ENCODE results near the gene VAPB.

Gene VAPB

GRCh38 chr20:58388882-58389323 is at the start of gene VAPB:
TSS of gene VAPB (plus strand) at chr20:58389229. CDS start at chr20:58389460, 231 bp downstream.
- Histone ChIP-seq H3K4me1 (ENCODE audit: low read length) (peaks cover 15% of the 10 kb centered on the region), H3K27ac (ENCODE audit: low read length) (peak within 1 kb of the TSS; percentile 40)
- TF ChIP-seq CTCF (IDR thresholded peaks at IDR 0.05; ENCODE audit: low read depth, low read length) (no peak), EZH2phosphoT487 (IDR thresholded peaks at IDR 0.05; ENCODE audit: low read depth) (no peak)

GRCh38 chr20:58339741-58340140 is 49.3 kb upstream of the VAPB start:
- H3K27me3 ChIP-seq (ENCODE audit: low read depth, low read length), result no peaks in the 10 kb centered on the region
- TF ChIP-seq CTCF (IDR thresholded peaks at IDR 0.05; ENCODE audit: low read depth, low read length) (no peak), EZH2phosphoT487 (IDR thresholded peaks at IDR 0.05; ENCODE audit: low read depth) (no peak)
- peaks cover 2% of the 10 kb centered on the region for H3K36me3 ChIP-seq (replicated peaks; ENCODE audit: low read depth, low read length)
- H3K9me3 ChIP-seq (ENCODE audit: insufficient read depth, low read length), result no peaks in the 10 kb centered on the region
- no peaks in the 10 kb centered on the region for H3K4me1 ChIP-seq (ENCODE audit: low read length)
- no peak overlapping the region for H2AFZ ChIP-seq (ENCODE audit: low read depth, low read length)
- no peak overlapping the region for H3K27ac ChIP-seq (ENCODE audit: low read length)
- H3K9ac ChIP-seq (ENCODE audit: low read length), result no peak overlapping the region
- no peak overlapping the region for H3K4me3 ChIP-seq (ENCODE audit: low read length)
- H4K20me1 ChIP-seq (ENCODE audit: insufficient read depth, low read length), result peaks cover 19% of the 10 kb centered on the region; the same call in 1 of the 2 replicates
- H3K4me2 ChIP-seq (ENCODE audit: low read length), result no peak overlapping the region
- H3K79me2 ChIP-seq (ENCODE audit: low read length), result peaks cover 18% of the 10 kb centered on the region; the same call in 1 of the 2 replicates

More at GRCh38 chr20:58388882-58389323, at the start of gene VAPB:
- peak within 1 kb of the TSS; percentile 89 for H3K4me3 ChIP-seq (ENCODE audit: low read length)
- H3K27me3 ChIP-seq (ENCODE audit: low read depth, low read length), result no peaks in the 10 kb centered on the region
- H3K79me2 ChIP-seq (ENCODE audit: low read length), result peaks cover 48% of the 10 kb centered on the region
- H3K9me3 ChIP-seq (ENCODE audit: insufficient read depth, low read length), result no peaks in the 10 kb centered on the region
- H2AFZ ChIP-seq (ENCODE audit: low read depth, low read length), result peak within 1 kb of the TSS; percentile 61
- peak within 1 kb of the TSS; percentile 95 for H3K4me2 ChIP-seq (ENCODE audit: low read length)
- H3K9ac ChIP-seq (ENCODE audit: low read length), result peak within 1 kb of the TSS; percentile 83
- peaks cover 43% of the 10 kb centered on the region for H4K20me1 ChIP-seq (ENCODE audit: insufficient read depth, low read length)
- peaks cover 32% of the 10 kb centered on the region for H3K36me3 ChIP-seq (replicated peaks; ENCODE audit: low read depth, low read length)

- Histone ChIP-seq H3K9me3 (ENCODE audit: insufficient read depth, low read length) (no peaks in the 10 kb centered on the region), H3K9ac (ENCODE audit: low read length) (no peak overlapping the region), H3K27me3 (ENCODE audit: low read depth, low read length) (no peaks in the 10 kb centered on the region), H3K4me2 (ENCODE audit: low read length) (no peak overlapping the region), H3K36me3 (replicated peaks; ENCODE audit: low read depth, low read length) (peaks cover 5% of the 10 kb centered on the region), H3K4me3 (ENCODE audit: low read length) (no peak overlapping the region), H3K4me1 (ENCODE audit: low read length) (no peaks in the 10 kb centered on the region), H3K27ac (ENCODE audit: low read length) (no peak overlapping the region), H2AFZ (ENCODE audit: low read depth, low read length) (no peak overlapping the region), H3K79me2 (ENCODE audit: low read length) (peaks cover 18% of the 10 kb centered on the region; the same call in 1 of the 2 replicates), H4K20me1 (ENCODE audit: insufficient read depth, low read length) (peaks cover 20% of the 10 kb centered on the region; the same call in 1 of the 2 replicates)
- no peak for TF ChIP-seq EZH2phosphoT487 (IDR thresholded peaks at IDR 0.05; ENCODE audit: low read depth)
- no peak for TF ChIP-seq CTCF (IDR thresholded peaks at IDR 0.05; ENCODE audit: low read depth, low read length)
Observed at GRCh38 chr20:58340151-58340550, 48.9 kb upstream of the VAPB start.

GRCh38 chr20:58340853-58341252 is 48.2 kb upstream of the VAPB start:
- no peaks in the 10 kb centered on the region for H3K27me3 ChIP-seq (ENCODE audit: low read depth, low read length)
- H3K27ac ChIP-seq (ENCODE audit: low read length), result no peak overlapping the region
- H3K4me1 ChIP-seq (ENCODE audit: low read length), result no peaks in the 10 kb centered on the region
- H3K36me3 ChIP-seq (replicated peaks; ENCODE audit: low read depth, low read length), result peaks cover 12% of the 10 kb centered on the region
- TF ChIP-seq EZH2phosphoT487 (IDR thresholded peaks at IDR 0.05; ENCODE audit: low read depth) (no peak), CTCF (IDR thresholded peaks at IDR 0.05; ENCODE audit: low read depth, low read length) (no peak)
- peaks cover 18% of the 10 kb centered on the region; the same call in 1 of the 2 replicates for H3K79me2 ChIP-seq (ENCODE audit: low read length)
- peaks cover 20% of the 10 kb centered on the region; the same call in 1 of the 2 replicates for H4K20me1 ChIP-seq (ENCODE audit: insufficient read depth, low read length)
- H3K9ac ChIP-seq (ENCODE audit: low read length), result no peak overlapping the region
- H2AFZ ChIP-seq (ENCODE audit: low read depth, low read length), result no peak overlapping the region
- no peak overlapping the region for H3K4me2 ChIP-seq (ENCODE audit: low read length)
- H3K9me3 ChIP-seq (ENCODE audit: insufficient read depth, low read length), result no peaks in the 10 kb centered on the region
- H3K4me3 ChIP-seq (ENCODE audit: low read length), result no peak overlapping the region

Data from OCI-LY3 (cell line).